Spleen (tissue), 11 donors: ENCODE results near the gene CCDC92B. TPM values are rescaled to one million over a fixed set of nuclear protein-coding genes. Genes with fewer than 3 reads are reported as not detected.
A peak's percentile ranks its signal among the peaks of the same experiment; 100 is the strongest.
"Not testable (repeated sequence)": the region's sequence is repeated elsewhere in the genome, so short reads cannot be mapped to it uniquely, and the experiment has no call there.

Source experiments
- DNase-seq: peaks from one replicate; pipeline ENCODE4 v3.0.0-alpha.2; 2020
- H3K27ac ChIP-seq, 8 donors: fragments of 200-600 bp; sonication (generic) in 7 of 8; 1 replicate in 4 of 8; 2 replicates in 4 of 8; pipeline versions ENCODE4 v1.5.0 to v1.8.0; 2016 to 2021; ENCODE audit warnings: inconsistent platforms in 4 of 8, mild to moderate bottlenecking in 4 of 8, moderate library complexity in 1 of 8
- H3K27me3 ChIP-seq, 7 donors: fragments of 200-600 bp; sonication (generic) in 6 of 7; replicated peaks in 1 of 7; 1 replicate in 4 of 7; 2 replicates in 3 of 7; pipeline versions ENCODE4 v1.5.0 to v1.8.0; 2016 to 2021; ENCODE audit warnings: inconsistent platforms in 3 of 7, mild to moderate bottlenecking in 1 of 7
- H3K36me3 ChIP-seq, 6 donors: fragments of 200-600 bp; sonication (generic) in 5 of 6; 1 replicate in 4 of 6; 2 replicates in 2 of 6; pipeline versions ENCODE4 v1.5.0 to v1.8.0; 2016 to 2021; ENCODE audit warnings: inconsistent platforms in 2 of 6
- H3K4me1 ChIP-seq, 6 donors: fragments of 200-600 bp; sonication (generic) in 5 of 6; 1 replicate in 3 of 6; 2 replicates in 3 of 6; pipeline versions ENCODE4 v1.5.0 to v1.8.0; 2016 to 2021; ENCODE audit warnings: inconsistent platforms in 3 of 6
- H3K4me3 ChIP-seq, 8 donors: fragments of 200-600 bp; sonication (generic) in 7 of 8; 1 replicate in 4 of 8; 2 replicates in 4 of 8; pipeline versions ENCODE4 v1.5.0 to v1.8.0; 2016 to 2021; ENCODE audit warnings: inconsistent platforms in 4 of 8, mild to moderate bottlenecking in 4 of 8, moderate library complexity in 2 of 8
- H3K9me3 ChIP-seq, 8 donors: fragments of 200-600 bp; sonication (generic) in 7 of 8; 1 replicate in 4 of 8; 2 replicates in 4 of 8; pipeline versions ENCODE4 v1.5.0 to v1.8.0; 2016 to 2021; ENCODE audit warnings: inconsistent platforms in 4 of 8
- POLR2A ChIP-seq, 3 donors: fragments of 450-650 bp; IDR thresholded peaks; one replicate each; pipeline ENCODE4 v1.5.1; 2017; ENCODE audit warnings: antibody characterized with exemption in 3 of 3, mild to moderate bottlenecking in 1 of 3
- POLR2AphosphoS5 ChIP-seq, 3 donors: sonication (generic); formaldehyde crosslinking; IDR thresholded peaks; one replicate each; pipeline ENCODE4 v1.5.1; 2017; ENCODE audit warnings: antibody characterized with exemption in 3 of 3
- whole genome bisulfite sequencing, 5 donors: extraction: QIAGEN DNeasy Blood & Tissue Kit in 3 of 5; methylation state at CpG; one replicate each; pipeline versions ENCODE4 v1.1.5 to v1.1.7; 2013 to 2018; 5-methylcytosine and 5-hydroxymethylcytosine counted together
- intact Hi-C: fragments of 100-400 bp; cut with DNase I; formaldehyde crosslinking; loops from one replicate; pipeline ENCODE4 v1.15.0; 2023; ENCODE audit warnings: low total_unique reads
- polyA plus RNA-seq, 3 donors: library from polyadenylated mRNA; stranded (reverse); fragments of 200-250 nt; gene quantifications; one replicate each; pipeline ENCODE4 v1.2.1, GENCODE V29; 2013
- total RNA-seq, 7 donors: library from RNA; depleted of rRNA in 3 of 7; stranded (reverse); fragments of >200 nt in 3 of 7; fragmentation: NEBNext Ultra II Directional in 4 of 7; extraction: Animal tissue kit (Norgen Biotek cat#: 25700) in 4 of 7; gene quantifications; one replicate each; pipeline versions ENCODE4 v1.1.0 to v1.2.1, GENCODE V29; 2016 to 2021
- TF ChIP-seq, protein P1 (sequence below), 11 experiments: fragments of 200-600 bp in 7 of 11; fragments of 450-650 bp in 4 of 11; sonication (generic) in 4 of 11; IDR thresholded peaks in 8 of 11; conservative IDR thresholded peaks in 3 of 11; 1 replicate in 7 of 11; 2 replicates in 4 of 11; pipeline versions ENCODE4 v1.4.0 to v1.8.0; 2016 to 2021; ENCODE audit warnings: antibody characterized with exemption in 11 of 11, inconsistent platforms in 4 of 11, mild to moderate bottlenecking in 1 of 11
- donor health status: healthy with polysubstance abuse.
- donor health status: DM: no; HTN: no; CAD: no; lungs with moderate emphysema.
- donor health status: DM: no; HTN: no; CAD: no.
- donor health status: Bipolar disorder and iron deficiency.
- donor health status: healthy.
- donor health status: DM: no; HTN: no; CAD: no.
- donor health status: DM: yes; HTN: yes; CAD: no.

Gene CCDC92B
- total and polyA plus RNA-seq, 10 donors: 0.03 to 0.26 (median 0.20) TPM; not detected in 3

DNA sequence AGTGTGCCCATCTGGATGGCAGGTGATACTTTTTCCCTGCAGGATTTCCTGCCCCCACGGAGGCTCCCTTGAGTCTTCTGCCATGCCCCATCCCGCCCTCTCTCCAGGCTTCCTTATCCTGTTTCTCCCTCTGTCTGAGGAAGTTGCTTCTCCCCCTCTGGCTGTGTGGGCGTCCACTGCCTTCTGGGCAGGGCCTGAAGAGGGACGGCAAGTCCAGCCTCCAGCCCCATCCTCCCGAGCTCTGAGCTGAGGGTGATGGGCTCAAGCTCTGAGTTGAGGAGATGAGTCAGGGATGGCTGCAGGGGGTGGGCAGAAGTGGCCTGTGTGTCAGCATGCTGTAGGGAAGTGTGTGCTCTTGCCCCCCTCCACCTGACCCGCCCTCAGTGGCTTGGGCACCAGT is 32.6 kb upstream of the CCDC92B start:
- H3K36me3 ChIP-seq: no peaks in the 10 kb centered on the region
- TF ChIP-seq POLR2AphosphoS5 (IDR thresholded peaks at IDR 0.05) (no peak), POLR2A (IDR thresholded peaks at IDR 0.05) (no peak)
- TF ChIP-seq, protein P1, sequence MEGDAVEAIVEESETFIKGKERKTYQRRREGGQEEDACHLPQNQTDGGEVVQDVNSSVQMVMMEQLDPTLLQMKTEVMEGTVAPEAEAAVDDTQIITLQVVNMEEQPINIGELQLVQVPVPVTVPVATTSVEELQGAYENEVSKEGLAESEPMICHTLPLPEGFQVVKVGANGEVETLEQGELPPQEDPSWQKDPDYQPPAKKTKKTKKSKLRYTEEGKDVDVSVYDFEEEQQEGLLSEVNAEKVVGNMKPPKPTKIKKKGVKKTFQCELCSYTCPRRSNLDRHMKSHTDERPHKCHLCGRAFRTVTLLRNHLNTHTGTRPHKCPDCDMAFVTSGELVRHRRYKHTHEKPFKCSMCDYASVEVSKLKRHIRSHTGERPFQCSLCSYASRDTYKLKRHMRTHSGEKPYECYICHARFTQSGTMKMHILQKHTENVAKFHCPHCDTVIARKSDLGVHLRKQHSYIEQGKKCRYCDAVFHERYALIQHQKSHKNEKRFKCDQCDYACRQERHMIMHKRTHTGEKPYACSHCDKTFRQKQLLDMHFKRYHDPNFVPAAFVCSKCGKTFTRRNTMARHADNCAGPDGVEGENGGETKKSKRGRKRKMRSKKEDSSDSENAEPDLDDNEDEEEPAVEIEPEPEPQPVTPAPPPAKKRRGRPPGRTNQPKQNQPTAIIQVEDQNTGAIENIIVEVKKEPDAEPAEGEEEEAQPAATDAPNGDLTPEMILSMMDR (IDR thresholded peaks at IDR 0.05 in 8 of 11, conservative IDR thresholded peaks at IDR 0.05 in 3 of 11): no peak
- H3K4me3 ChIP-seq: no peak overlapping the region
- WGBS, 5 donors: 28 to 60% (median 44%) methylated on average over 6 of the region's 6 CpGs
- H3K27ac ChIP-seq: no peak overlapping the region
- peaks cover 0 to 51% (median 6%) of the 10 kb centered on the region in 7 donors for H3K27me3 ChIP-seq
- H3K4me1 ChIP-seq: peaks cover 0 to 16% (median 11%) of the 10 kb centered on the region in 6 donors
- peak; percentile 61 for DNase-seq
- H3K9me3 ChIP-seq: peaks cover 0 to 7% (median 0%) of the 10 kb centered on the region in 8 donors
- intact Hi-C loops: no loop called here

DNA sequence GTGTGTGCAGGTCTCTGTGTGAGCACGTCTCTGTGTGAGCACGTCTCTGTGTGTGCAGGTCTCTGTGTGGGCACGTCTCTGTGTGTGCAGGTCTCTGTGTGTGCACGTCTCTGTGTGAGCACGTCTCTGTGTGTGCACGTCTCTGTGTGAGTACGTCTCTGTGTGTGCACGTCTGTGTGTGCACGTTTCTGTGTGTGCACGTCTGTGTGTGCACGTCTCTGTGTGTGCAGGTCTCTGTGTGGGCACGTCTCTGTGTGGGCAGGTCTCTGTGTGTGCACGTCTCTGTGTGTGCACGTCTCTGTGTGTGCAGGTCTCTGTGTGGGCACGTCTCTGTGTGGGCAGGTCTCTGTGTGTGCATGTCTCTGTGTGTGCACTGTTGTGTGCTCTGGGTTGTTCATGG is 32.1 kb upstream of the CCDC92B start:
- DNase-seq, H3K9me3 ChIP-seq, H3K4me3 ChIP-seq, H3K36me3 ChIP-seq, H3K27ac ChIP-seq, intact Hi-C loops: not testable (repeated sequence)
- Histone ChIP-seq H3K4me1 (peaks cover 0 to 17% (median 13%) of the 10 kb centered on the region in 6 donors), H3K27me3 (peaks cover 0 to 56% (median 11%) of the 10 kb centered on the region in 7 donors)
- WGBS, 5 donors: 85 to 94% (median 91%) methylated on average over 2 to 15 of the region's 15 CpGs

DNA sequence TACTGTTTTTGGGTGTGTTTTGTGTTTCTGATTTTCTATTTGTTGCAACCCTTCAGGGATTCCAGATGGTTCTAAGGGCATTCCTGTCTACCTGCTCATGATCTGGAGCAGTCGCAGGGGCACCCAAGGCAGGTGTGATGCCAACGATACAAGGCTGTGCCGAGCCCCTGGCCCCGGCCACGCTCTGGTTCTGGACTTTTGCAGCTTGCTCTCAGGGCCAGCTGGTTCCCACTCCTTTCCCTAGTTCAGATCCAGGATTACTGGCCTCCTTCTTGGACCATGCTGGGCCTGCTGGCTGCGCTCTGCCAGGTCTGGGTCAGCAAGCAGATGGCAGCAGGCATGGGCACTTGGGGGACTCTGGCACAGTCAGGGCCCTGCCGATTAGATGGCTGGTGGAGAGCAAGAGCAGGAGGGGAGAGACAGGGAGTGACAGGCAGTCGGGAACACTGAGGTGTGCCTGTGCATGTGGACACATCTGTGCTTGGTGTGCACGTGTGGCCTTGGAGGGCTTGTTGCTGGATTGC is 31.5 kb upstream of the CCDC92B start:
- Histone ChIP-seq H3K36me3 (no peaks in the 10 kb centered on the region), H3K4me1 (peaks cover 0 to 15% (median 11%) of the 10 kb centered on the region in 6 donors), H3K27ac (no peak overlapping the region), H3K9me3 (peaks cover 0 to 7% (median 0%) of the 10 kb centered on the region in 8 donors), H3K27me3 (peaks cover 0 to 62% (median 17%) of the 10 kb centered on the region in 7 donors), H3K4me3 (no peak overlapping the region)
- TF ChIP-seq POLR2A (IDR thresholded peaks at IDR 0.05) (no peak), POLR2AphosphoS5 (IDR thresholded peaks at IDR 0.05) (no peak)
- TF ChIP-seq, protein P1 (IDR thresholded peaks at IDR 0.05 in 8 of 11, conservative IDR thresholded peaks at IDR 0.05 in 3 of 11): no peak
- no peak for DNase-seq
- 85 to 95% (median 90%) methylated on average over 9 of the region's 9 CpGs for WGBS, 5 donors
- intact Hi-C loops: no loop called here

DNA sequence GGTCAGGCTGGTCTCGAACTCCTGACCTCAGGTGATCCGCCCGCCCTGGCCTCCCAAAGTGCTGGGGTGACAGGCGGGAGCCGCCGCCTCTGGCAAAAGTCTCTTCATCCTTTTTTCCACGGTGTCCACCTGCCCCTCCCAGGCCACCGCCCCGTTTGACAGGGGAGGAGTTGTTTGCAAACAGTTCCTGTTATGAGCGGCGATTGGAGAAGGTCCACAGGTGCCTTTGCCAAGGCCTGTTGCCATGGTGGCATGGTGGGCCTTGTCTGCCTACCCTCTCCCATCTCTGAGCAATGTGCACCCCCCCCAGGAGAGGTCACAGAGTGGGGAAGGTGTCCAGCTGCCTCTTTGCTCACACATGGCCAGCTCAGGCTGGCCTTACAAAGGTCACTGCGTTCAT is 30.8 kb upstream of the CCDC92B start:
- intact Hi-C loops: no loop called here
- DNase-seq: no peak
- Histone ChIP-seq H3K4me1 (peaks cover 0 to 14% (median 11%) of the 10 kb centered on the region in 6 donors), H3K36me3 (no peaks in the 10 kb centered on the region), H3K27me3 (peaks cover 0 to 69% (median 24%) of the 10 kb centered on the region in 7 donors), H3K4me3 (no peak overlapping the region), H3K27ac (no peak overlapping the region), H3K9me3 (peaks cover 0 to 7% (median 0%) of the 10 kb centered on the region in 8 donors)
- 82 to 91% (median 87%) methylated on average over 12 of the region's 12 CpGs for WGBS, 5 donors
- TF ChIP-seq POLR2AphosphoS5 (IDR thresholded peaks at IDR 0.05): no peak

DNA sequence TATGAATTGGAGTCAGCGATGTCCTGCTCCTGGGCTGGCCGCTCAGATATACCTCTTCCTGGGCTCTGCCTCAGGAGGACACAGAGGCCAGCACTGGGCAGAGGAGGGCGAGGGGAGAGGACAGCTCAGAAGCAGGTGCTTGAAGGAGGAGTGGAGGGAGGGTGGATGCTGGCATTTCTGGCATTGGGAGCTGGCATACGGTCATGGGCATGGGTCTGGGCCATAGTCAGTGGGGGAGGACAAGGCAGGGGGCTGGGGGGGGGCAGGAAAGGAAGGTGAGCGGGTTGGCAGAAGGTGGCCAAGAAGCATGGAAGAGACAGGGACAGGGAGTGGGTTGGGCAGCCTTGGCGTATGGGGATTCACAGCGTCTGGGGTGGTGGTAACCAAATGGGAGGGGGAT is 30.1 kb upstream of the CCDC92B start:
- WGBS, 5 donors: 61 to 74% (median 69%) methylated on average over 7 of the region's 7 CpGs
- Histone ChIP-seq H3K36me3 (no peaks in the 10 kb centered on the region), H3K27me3 (peaks cover 0 to 76% (median 28%) of the 10 kb centered on the region in 7 donors), H3K9me3 (peaks cover 0 to 7% (median 0%) of the 10 kb centered on the region in 8 donors), H3K4me1 (peaks cover 0 to 14% (median 11%) of the 10 kb centered on the region in 6 donors), H3K27ac (no peak overlapping the region), H3K4me3 (no peak overlapping the region)
- no peak for TF ChIP-seq POLR2AphosphoS5 (IDR thresholded peaks at IDR 0.05)
- no peak for TF ChIP-seq POLR2A (IDR thresholded peaks at IDR 0.05)
- TF ChIP-seq, protein P1 (IDR thresholded peaks at IDR 0.05 in 8 of 11, conservative IDR thresholded peaks at IDR 0.05 in 3 of 11): no peak
- intact Hi-C loops: no loop called here
- DNase-seq: no peak
